Chondrocyte (in vitro differentiated cells): Measurements from ENCODE around the gene ACSL1. TPM values are rescaled to one million over a fixed set of nuclear protein-coding genes. Genes with fewer than 3 reads are reported as not detected.
A peak's percentile ranks its signal among the peaks of the same experiment; 100 is the strongest.

Experiments used
- DNase-seq: peaks from one replicate; pipeline ENCODE4 v3.0.0; 2021; ENCODE audit warnings: mixed read lengths, low spot score
- H3K27ac Mint-ChIP-seq: one replicate; pipeline ENCODE4 v1.8.0; 2021; ENCODE audit warnings: mild to moderate bottlenecking, moderate library complexity, mixed read lengths; ENCODE audit not compliant: unreplicated experiment
- H3K27me3 Mint-ChIP-seq: 2 replicates; pipeline ENCODE4 v1.8.0; 2021; ENCODE audit warnings: low read depth, mixed read lengths
- H3K36me3 Mint-ChIP-seq: 2 replicates; pipeline ENCODE4 v1.8.0; 2021; ENCODE audit warnings: low read depth, mixed read lengths
- H3K4me1 Mint-ChIP-seq: 2 replicates; pipeline ENCODE4 v1.8.0; 2021; ENCODE audit warnings: low read depth, mild to moderate bottlenecking, mixed read lengths
- H3K4me3 Mint-ChIP-seq: one replicate; pipeline ENCODE4 v1.8.0; 2021; ENCODE audit warnings: mild to moderate bottlenecking, moderate library complexity, mixed read lengths; ENCODE audit not compliant: unreplicated experiment
- H3K9me3 Mint-ChIP-seq: 2 replicates; pipeline ENCODE4 v1.8.0; 2021; ENCODE audit warnings: low read depth, mixed read lengths
- CTCF ChIP-seq: fragments of 200-600 bp; sonication (generic); IDR thresholded peaks from 2 replicates; pipeline ENCODE4 v1.5.0; 2021; ENCODE audit warnings: antibody characterized with exemption, mild to moderate bottlenecking, moderate library complexity
- total RNA-seq: library from RNA; stranded (reverse); gene quantifications from 3 replicates; pipeline ENCODE4 v1.2.1, GENCODE V29; 2021

Gene ACSL1
- total RNA-seq, 1 donor from 2014 or later = 41.2 TPM

- Mint-ChIP-seq H3K27ac (no peak overlapping the region), H3K4me3 (no peak overlapping the region), H3K9me3 (no peaks in the 10 kb centered on the region), H3K27me3 (no peaks in the 10 kb centered on the region), H3K36me3 (no peaks in the 10 kb centered on the region), H3K4me1 (peaks cover 41% of the 10 kb centered on the region)
- no peak for TF ChIP-seq CTCF
- no peak for DNase-seq
Measured at GRCh38 chr4:184817494-184818215, 8.1 kb downstream of the ACSL1 start.

GRCh38 chr4:184816962-184817361 is 8.8 kb downstream of the ACSL1 start:
- Mint-ChIP-seq H3K9me3 (no peaks in the 10 kb centered on the region), H3K27ac (no peak overlapping the region), H3K4me1 (peaks cover 48% of the 10 kb centered on the region), H3K4me3 (no peak overlapping the region), H3K27me3 (no peaks in the 10 kb centered on the region), H3K36me3 (no peaks in the 10 kb centered on the region)
- no peak for TF ChIP-seq CTCF
- no peak for DNase-seq

GRCh38 chr4:184815046-184815877 is 10.5 kb downstream of the ACSL1 start:
- DNase-seq = no peak
- peak; percentile 16 for TF ChIP-seq CTCF
- peak overlapping the region; percentile 90 for H3K27ac Mint-ChIP-seq
- no peaks in the 10 kb centered on the region for H3K27me3 Mint-ChIP-seq
- H3K4me1 Mint-ChIP-seq = peaks cover 59% of the 10 kb centered on the region
- no peaks in the 10 kb centered on the region for H3K9me3 Mint-ChIP-seq
- peak overlapping the region; percentile 52 for H3K4me3 Mint-ChIP-seq
- H3K36me3 Mint-ChIP-seq = peaks cover 3% of the 10 kb centered on the region

- Mint-ChIP-seq H3K9me3 (no peaks in the 10 kb centered on the region), H3K27me3 (no peaks in the 10 kb centered on the region), H3K4me3 (peak overlapping the region; percentile 52), H3K27ac (peak overlapping the region; percentile 90), H3K4me1 (peaks cover 65% of the 10 kb centered on the region), H3K36me3 (peaks cover 3% of the 10 kb centered on the region)
- no peak for DNase-seq
- no peak for TF ChIP-seq CTCF
Measured at GRCh38 chr4:184814686-184815045, 11.1 kb downstream of the ACSL1 start.

- no peak for DNase-seq
- TF ChIP-seq CTCF = no peak
- Mint-ChIP-seq H3K36me3 (peaks cover 3% of the 10 kb centered on the region), H3K4me1 (peaks cover 71% of the 10 kb centered on the region), H3K27ac (peak overlapping the region; percentile 93), H3K27me3 (no peaks in the 10 kb centered on the region), H3K4me3 (peak overlapping the region; percentile 32), H3K9me3 (no peaks in the 10 kb centered on the region)
Measured at GRCh38 chr4:184812651-184813181, 13.1 kb downstream of the ACSL1 start.
